GM12878 (cell line): ENCODE data around the gene MPIG6B.

Experiments
- RELA ChIP-seq: fragments of 450-650 bp; IDR thresholded peaks from 2 replicates; pipeline ENCODE4 v1.8.0; 2014; ENCODE audit warnings: borderline replicate concordance; ENCODE audit not compliant: partially characterized antibody
- SMC3 ChIP-seq: IDR thresholded peaks from 2 replicates; pipeline ENCODE4 v1.6.1; 2011; ENCODE audit warnings: low read length, improper control_type of control experiment, borderline replicate concordance
- ZNF24 ChIP-seq: fragments of 450-650 bp; IDR thresholded peaks from 2 replicates; pipeline ENCODE4 v1.6.1; 2017; ENCODE audit warnings: antibody characterized with exemption, mild to moderate bottlenecking
- ZNF384 ChIP-seq: IDR thresholded peaks from 2 replicates; pipeline ENCODE4 v1.6.1; 2012; ENCODE audit warnings: low read depth, mild to moderate bottlenecking, low read length, improper control_type of control experiment, borderline replicate concordance
- TF ChIP-seq, protein P1 (sequence below), 3 experiments: IDR thresholded peaks in 2 of 3; conservative IDR thresholded peaks in 1 of 3; 2 replicates each; pipeline ENCODE4 v1.5.1; 2011; ENCODE audit warnings: low read depth in 3 of 3, low read length in 3 of 3, mild to moderate bottlenecking in 3 of 3, control low read depth in 2 of 3, moderate library complexity in 2 of 3, inconsistent platforms in 1 of 3, mixed read lengths in 1 of 3; ENCODE audit not compliant: control insufficient read depth in 2 of 3, insufficient read depth in 1 of 3; ENCODE audit errors: extremely low read depth in 1 of 3
- TF ChIP-seq, protein P2 (sequence below): fragments of 450-650 bp; IDR thresholded peaks from 2 replicates; pipeline ENCODE4 v1.6.1; 2017; ENCODE audit warnings: mild to moderate bottlenecking

DNA sequence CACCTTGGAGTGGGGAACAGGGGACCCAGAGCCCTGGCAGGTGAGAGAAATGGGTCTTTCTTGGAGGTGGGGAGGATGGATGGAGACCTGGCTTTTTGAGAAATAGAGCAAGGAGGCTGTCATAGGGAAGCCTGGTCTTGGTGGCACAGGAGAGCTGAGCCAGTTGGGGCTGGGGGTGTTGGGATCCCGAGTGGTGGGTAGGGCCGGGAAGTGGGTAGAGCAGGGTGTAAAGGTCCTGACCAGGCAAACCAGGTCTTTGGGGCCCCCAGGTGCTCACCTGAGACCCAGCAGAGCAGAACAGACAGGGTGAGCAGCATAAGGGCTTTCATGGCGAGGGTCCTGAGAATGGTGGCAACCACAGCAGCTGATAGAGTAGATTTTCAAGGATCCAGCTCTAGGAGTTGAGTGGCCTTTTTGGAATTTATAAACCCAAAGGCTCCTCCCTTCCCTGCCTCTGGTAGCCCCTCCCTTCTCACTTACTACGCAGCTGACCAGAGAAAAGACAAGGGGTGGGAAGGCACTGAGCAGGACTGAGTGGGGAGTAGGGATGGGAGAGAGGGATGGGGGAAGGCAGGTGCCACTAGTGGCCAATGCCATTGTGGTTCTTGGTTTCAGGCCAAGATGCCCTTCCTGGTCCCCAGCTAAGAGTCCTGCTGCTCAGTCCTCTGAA is 1.7 kb upstream of the MPIG6B start, which contains the start of gene LY6G6C:
- TF ChIP-seq, protein P1, sequence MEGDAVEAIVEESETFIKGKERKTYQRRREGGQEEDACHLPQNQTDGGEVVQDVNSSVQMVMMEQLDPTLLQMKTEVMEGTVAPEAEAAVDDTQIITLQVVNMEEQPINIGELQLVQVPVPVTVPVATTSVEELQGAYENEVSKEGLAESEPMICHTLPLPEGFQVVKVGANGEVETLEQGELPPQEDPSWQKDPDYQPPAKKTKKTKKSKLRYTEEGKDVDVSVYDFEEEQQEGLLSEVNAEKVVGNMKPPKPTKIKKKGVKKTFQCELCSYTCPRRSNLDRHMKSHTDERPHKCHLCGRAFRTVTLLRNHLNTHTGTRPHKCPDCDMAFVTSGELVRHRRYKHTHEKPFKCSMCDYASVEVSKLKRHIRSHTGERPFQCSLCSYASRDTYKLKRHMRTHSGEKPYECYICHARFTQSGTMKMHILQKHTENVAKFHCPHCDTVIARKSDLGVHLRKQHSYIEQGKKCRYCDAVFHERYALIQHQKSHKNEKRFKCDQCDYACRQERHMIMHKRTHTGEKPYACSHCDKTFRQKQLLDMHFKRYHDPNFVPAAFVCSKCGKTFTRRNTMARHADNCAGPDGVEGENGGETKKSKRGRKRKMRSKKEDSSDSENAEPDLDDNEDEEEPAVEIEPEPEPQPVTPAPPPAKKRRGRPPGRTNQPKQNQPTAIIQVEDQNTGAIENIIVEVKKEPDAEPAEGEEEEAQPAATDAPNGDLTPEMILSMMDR (IDR thresholded peaks at IDR 0.05 in 2 of 3, conservative IDR thresholded peaks at IDR 0.05 in 1 of 3; ENCODE audit: control insufficient read depth in 2 of 3, extremely low read depth in 1 of 3, insufficient read depth in 1 of 3, low read depth in 3 of 3, low read length in 3 of 3): no peak
- TF ChIP-seq ZNF24: no peak
- no peak for TF ChIP-seq ZNF384
- TF ChIP-seq, protein P2, sequence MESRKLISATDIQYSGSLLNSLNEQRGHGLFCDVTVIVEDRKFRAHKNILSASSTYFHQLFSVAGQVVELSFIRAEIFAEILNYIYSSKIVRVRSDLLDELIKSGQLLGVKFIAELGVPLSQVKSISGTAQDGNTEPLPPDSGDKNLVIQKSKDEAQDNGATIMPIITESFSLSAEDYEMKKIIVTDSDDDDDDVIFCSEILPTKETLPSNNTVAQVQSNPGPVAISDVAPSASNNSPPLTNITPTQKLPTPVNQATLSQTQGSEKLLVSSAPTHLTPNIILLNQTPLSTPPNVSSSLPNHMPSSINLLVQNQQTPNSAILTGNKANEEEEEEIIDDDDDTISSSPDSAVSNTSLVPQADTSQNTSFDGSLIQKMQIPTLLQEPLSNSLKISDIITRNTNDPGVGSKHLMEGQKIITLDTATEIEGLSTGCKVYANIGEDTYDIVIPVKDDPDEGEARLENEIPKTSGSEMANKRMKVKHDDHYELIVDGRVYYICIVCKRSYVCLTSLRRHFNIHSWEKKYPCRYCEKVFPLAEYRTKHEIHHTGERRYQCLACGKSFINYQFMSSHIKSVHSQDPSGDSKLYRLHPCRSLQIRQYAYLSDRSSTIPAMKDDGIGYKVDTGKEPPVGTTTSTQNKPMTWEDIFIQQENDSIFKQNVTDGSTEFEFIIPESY: no peak
- TF ChIP-seq SMC3: no peak
- TF ChIP-seq RELA: no peak
